ENCODE results near the gene STX4. TPM values are rescaled to one million over a fixed set of nuclear protein-coding genes. Genes with fewer than 3 reads are reported as not detected.

Gene STX4
- total RNA-seq, 1 experiment from 2014 or later = 26.0 TPM

DNA sequence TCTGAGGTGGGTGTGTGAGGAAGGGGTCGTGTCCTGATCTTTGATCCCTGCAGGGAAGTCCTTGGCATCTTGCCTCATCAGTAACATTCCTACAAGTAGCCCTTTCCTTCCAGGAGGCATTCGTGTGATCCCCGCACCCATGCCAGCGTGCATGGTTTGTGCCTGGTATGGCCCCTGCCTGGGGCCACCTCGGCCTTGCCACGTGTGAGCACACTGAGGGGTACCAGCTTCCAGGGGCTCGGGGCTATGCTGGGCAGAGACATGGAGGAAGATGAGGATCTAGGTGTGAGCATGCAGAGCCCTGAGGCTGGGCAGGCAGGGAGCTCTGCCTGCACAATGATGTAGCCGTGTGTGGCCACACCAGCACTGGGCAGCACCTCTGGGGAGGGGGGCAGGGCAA is 42.3 kb upstream of the STX4 start:
- H3K4me3 ChIP-seq (replicated peaks in 1 of 2; ENCODE audit: low read depth in 1 of 2, low read length in 2 of 2) = no peak overlapping the region
- no peaks in the 10 kb centered on the region for H3K9me2 ChIP-seq (ENCODE audit: insufficient read depth)
- ChIA-PET POLR2A (no interaction called here), CTCF (no interaction called here), RAD21 (ENCODE audit: low non-redundant PET in 1 of 2, low total read pairs in 2 of 2, uncharacterized antibody in 2 of 2, unreplicated experiment in 2 of 2) (no interaction called here)
- intact Hi-C loops (cut with micrococcal nuclease) = no loop called here
- DNase-seq (ENCODE audit: low read depth, low spot score) = no peak
- no peak overlapping the region for H3K4me2 ChIP-seq (ENCODE audit: low read length)
- BruUV-seq (replicated peaks) = no TSS peak
- no peaks in the 10 kb centered on the region for H4K20me1 ChIP-seq (ENCODE audit: insufficient read depth)
- no peaks in the 10 kb centered on the region for H3K9me3 ChIP-seq (ENCODE audit: control insufficient read depth in 1 of 2, insufficient read depth in 1 of 2, low read depth in 1 of 2, low read length in 2 of 2)
- H3K36me3 ChIP-seq (ENCODE audit: control insufficient read depth in 1 of 2, insufficient read depth in 2 of 2, low read length in 2 of 2) = no peaks in the 10 kb centered on the region
- H2AFZ ChIP-seq (ENCODE audit: low read depth, low read length, poor library complexity, severe bottlenecking) = no peak overlapping the region
- H3K4me1 ChIP-seq (ENCODE audit: control insufficient read depth in 1 of 2, insufficient read depth in 2 of 2, low read length in 2 of 2) = peaks cover 0 to 8% of the 10 kb centered on the region in 2 experiments; a peak in 2 of 4 replicates
- no peaks in the 10 kb centered on the region for H3K27me3 ChIP-seq (ENCODE audit: insufficient read depth, low read length)
- TF ChIP-seq CEBPB (IDR thresholded peaks at IDR 0.05; ENCODE audit: low read depth) (no peak), TCF7L2 (IDR thresholded peaks at IDR 0.05; ENCODE audit: borderline replicate concordance, extremely low read depth, insufficient read depth, insufficient read length) (no peak), EZH2phosphoT487 (IDR thresholded peaks at IDR 0.05; ENCODE audit: borderline replicate concordance) (no peak), JUND (IDR thresholded peaks at IDR 0.05) (no peak), SP1 (IDR thresholded peaks at IDR 0.05; ENCODE audit: low read depth) (no peak)
- TF ChIP-seq, protein P1, sequence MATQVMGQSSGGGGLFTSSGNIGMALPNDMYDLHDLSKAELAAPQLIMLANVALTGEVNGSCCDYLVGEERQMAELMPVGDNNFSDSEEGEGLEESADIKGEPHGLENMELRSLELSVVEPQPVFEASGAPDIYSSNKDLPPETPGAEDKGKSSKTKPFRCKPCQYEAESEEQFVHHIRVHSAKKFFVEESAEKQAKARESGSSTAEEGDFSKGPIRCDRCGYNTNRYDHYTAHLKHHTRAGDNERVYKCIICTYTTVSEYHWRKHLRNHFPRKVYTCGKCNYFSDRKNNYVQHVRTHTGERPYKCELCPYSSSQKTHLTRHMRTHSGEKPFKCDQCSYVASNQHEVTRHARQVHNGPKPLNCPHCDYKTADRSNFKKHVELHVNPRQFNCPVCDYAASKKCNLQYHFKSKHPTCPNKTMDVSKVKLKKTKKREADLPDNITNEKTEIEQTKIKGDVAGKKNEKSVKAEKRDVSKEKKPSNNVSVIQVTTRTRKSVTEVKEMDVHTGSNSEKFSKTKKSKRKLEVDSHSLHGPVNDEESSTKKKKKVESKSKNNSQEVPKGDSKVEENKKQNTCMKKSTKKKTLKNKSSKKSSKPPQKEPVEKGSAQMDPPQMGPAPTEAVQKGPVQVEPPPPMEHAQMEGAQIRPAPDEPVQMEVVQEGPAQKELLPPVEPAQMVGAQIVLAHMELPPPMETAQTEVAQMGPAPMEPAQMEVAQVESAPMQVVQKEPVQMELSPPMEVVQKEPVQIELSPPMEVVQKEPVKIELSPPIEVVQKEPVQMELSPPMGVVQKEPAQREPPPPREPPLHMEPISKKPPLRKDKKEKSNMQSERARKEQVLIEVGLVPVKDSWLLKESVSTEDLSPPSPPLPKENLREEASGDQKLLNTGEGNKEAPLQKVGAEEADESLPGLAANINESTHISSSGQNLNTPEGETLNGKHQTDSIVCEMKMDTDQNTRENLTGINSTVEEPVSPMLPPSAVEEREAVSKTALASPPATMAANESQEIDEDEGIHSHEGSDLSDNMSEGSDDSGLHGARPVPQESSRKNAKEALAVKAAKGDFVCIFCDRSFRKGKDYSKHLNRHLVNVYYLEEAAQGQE (IDR thresholded peaks at IDR 0.05; ENCODE audit: low read depth) = no peak
- no peak overlapping the region for H3K27ac ChIP-seq (ENCODE audit: low read depth, low read length)
- H3K9ac ChIP-seq (ENCODE audit: low read length) = no peak overlapping the region
- no peaks in the 10 kb centered on the region for H3K79me2 ChIP-seq (ENCODE audit: insufficient read depth, low read length)
- no peak for ATAC-seq

DNA sequence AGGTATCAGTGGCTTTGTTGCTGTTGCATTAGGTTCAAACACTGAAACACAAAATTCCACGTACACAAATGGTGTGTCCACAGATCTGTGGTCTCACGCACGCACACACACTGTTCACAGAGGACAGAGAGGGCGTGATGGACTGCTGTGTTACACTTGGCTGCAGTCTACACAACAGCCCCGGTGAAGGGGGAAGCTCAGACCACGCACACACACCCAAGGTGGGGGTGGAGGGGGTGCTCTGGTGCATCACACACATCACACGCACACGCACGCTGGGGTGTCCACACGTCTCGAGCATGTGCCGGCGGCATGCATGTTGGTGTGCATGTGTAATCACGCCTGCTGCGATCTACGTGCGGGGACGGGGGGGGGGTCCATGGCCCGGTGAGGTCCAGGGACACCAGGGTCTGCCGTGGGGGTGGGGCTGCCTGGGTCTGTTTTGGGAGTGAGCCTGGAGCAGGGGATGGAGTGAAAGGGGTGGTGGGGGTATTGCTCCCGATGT is 41.0 kb upstream of the STX4 start:
- BruUV-seq (replicated peaks) = no TSS peak
- Histone ChIP-seq H3K9me3 (ENCODE audit: control insufficient read depth in 1 of 2, insufficient read depth in 1 of 2, low read depth in 1 of 2, low read length in 2 of 2) (no peaks in the 10 kb centered on the region), H2AFZ (ENCODE audit: low read depth, low read length, poor library complexity, severe bottlenecking) (no peak overlapping the region), H3K9ac (ENCODE audit: low read length) (no peak overlapping the region), H3K4me3 (replicated peaks in 1 of 2; ENCODE audit: low read depth in 1 of 2, low read length in 2 of 2) (no peak overlapping the region), H3K36me3 (ENCODE audit: control insufficient read depth in 1 of 2, insufficient read depth in 2 of 2, low read length in 2 of 2) (no peaks in the 10 kb centered on the region), H3K9me2 (ENCODE audit: insufficient read depth) (no peaks in the 10 kb centered on the region), H3K4me2 (ENCODE audit: low read length) (no peak overlapping the region), H3K27ac (ENCODE audit: low read depth, low read length) (no peak overlapping the region), H4K20me1 (ENCODE audit: insufficient read depth) (no peaks in the 10 kb centered on the region), H3K4me1 (ENCODE audit: control insufficient read depth in 1 of 2, insufficient read depth in 2 of 2, low read length in 2 of 2) (peaks cover 2 to 19% of the 10 kb centered on the region in 2 experiments), H3K79me2 (ENCODE audit: insufficient read depth, low read length) (no peaks in the 10 kb centered on the region), H3K27me3 (ENCODE audit: insufficient read depth, low read length) (no peaks in the 10 kb centered on the region)
- no peak for ATAC-seq
- ChIA-PET CTCF (no interaction called here), RAD21 (ENCODE audit: low non-redundant PET in 1 of 2, low total read pairs in 2 of 2, uncharacterized antibody in 2 of 2, unreplicated experiment in 2 of 2) (no interaction called here), POLR2A (no interaction called here)
- no peak for DNase-seq (ENCODE audit: low read depth, low spot score)
- intact Hi-C loops (cut with micrococcal nuclease) = no loop called here
- no peak for TF ChIP-seq ZNF274 (IDR thresholded peaks at IDR 0.05; ENCODE audit: low read depth, low read length)
- TF ChIP-seq TCF7L2 (IDR thresholded peaks at IDR 0.05; ENCODE audit: borderline replicate concordance, extremely low read depth, insufficient read depth, insufficient read length) = no peak
- no peak for TF ChIP-seq CEBPB (IDR thresholded peaks at IDR 0.05; ENCODE audit: low read depth)
- TF ChIP-seq SP1 (IDR thresholded peaks at IDR 0.05; ENCODE audit: low read depth) = no peak
- TF ChIP-seq, protein P2, sequence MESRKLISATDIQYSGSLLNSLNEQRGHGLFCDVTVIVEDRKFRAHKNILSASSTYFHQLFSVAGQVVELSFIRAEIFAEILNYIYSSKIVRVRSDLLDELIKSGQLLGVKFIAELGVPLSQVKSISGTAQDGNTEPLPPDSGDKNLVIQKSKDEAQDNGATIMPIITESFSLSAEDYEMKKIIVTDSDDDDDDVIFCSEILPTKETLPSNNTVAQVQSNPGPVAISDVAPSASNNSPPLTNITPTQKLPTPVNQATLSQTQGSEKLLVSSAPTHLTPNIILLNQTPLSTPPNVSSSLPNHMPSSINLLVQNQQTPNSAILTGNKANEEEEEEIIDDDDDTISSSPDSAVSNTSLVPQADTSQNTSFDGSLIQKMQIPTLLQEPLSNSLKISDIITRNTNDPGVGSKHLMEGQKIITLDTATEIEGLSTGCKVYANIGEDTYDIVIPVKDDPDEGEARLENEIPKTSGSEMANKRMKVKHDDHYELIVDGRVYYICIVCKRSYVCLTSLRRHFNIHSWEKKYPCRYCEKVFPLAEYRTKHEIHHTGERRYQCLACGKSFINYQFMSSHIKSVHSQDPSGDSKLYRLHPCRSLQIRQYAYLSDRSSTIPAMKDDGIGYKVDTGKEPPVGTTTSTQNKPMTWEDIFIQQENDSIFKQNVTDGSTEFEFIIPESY (IDR thresholded peaks at IDR 0.05; ENCODE audit: extremely low read depth, insufficient replicate concordance, low read length) = no peak
- no peak for TF ChIP-seq JUND (IDR thresholded peaks at IDR 0.05)
- no peak for TF ChIP-seq ELF1 (IDR thresholded peaks at IDR 0.05; ENCODE audit: borderline replicate concordance, low read depth)
- TF ChIP-seq SRF (IDR thresholded peaks at IDR 0.05; ENCODE audit: low read depth) = no peak
- TF ChIP-seq, protein P3, sequence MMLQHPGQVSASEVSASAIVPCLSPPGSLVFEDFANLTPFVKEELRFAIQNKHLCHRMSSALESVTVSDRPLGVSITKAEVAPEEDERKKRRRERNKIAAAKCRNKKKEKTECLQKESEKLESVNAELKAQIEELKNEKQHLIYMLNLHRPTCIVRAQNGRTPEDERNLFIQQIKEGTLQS (IDR thresholded peaks at IDR 0.05) = no peak
- TF ChIP-seq, protein P4, sequence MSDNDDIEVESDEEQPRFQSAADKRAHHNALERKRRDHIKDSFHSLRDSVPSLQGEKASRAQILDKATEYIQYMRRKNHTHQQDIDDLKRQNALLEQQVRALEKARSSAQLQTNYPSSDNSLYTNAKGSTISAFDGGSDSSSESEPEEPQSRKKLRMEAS (IDR thresholded peaks at IDR 0.05) = no peak
- no peak for TF ChIP-seq YY1 (IDR thresholded peaks at IDR 0.05; ENCODE audit: extremely low read depth, insufficient replicate concordance, low read depth, low read length)
- no peak for TF ChIP-seq ZFX (IDR thresholded peaks at IDR 0.05)
- TF ChIP-seq SIN3A (IDR thresholded peaks at IDR 0.05; ENCODE audit: low read depth) = no peak
